CD14-positive monocyte (primary cell): ENCODE results near the gene IPO11. TPM values are rescaled to one million over a fixed set of nuclear protein-coding genes. Genes with fewer than 3 reads are reported as not detected.

ENCODE experiments used
- DNase-seq, 3 donors: peaks; one replicate each; pipeline ENCODE4 v3.0.0-alpha.2; 2011 to 2022
- H2AFZ ChIP-seq: 2 replicates; pipeline ENCODE4 v1.6.0; 2012; ENCODE audit warnings: mild to moderate bottlenecking, low read depth, low read length, inconsistent platforms; ENCODE audit not compliant: insufficient read depth, poor library complexity, severe bottlenecking
- H3K27ac ChIP-seq, 2 donors: 1 replicate in 1 of 2; 2 replicates in 1 of 2; pipeline ENCODE4 v1.5.1; 2012 to 2013; ENCODE audit warnings: low read length in 2 of 2, control low read depth in 1 of 2, inconsistent platforms in 1 of 2, low read depth in 1 of 2, mild to moderate bottlenecking in 1 of 2
- H3K27me3 ChIP-seq, 2 donors: one replicate each; pipeline versions ENCODE4 v1.6.0 to v1.6.1; 2011 to 2013; ENCODE audit warnings: low read length in 2 of 2; ENCODE audit not compliant: control insufficient read depth in 2 of 2, insufficient read depth in 2 of 2
- H3K36me3 ChIP-seq, 2 donors: replicated peaks in 1 of 2; 1 replicate in 1 of 2; 2 replicates in 1 of 2; pipeline versions ENCODE4 v1.5.1 to v1.6.1; 2012 to 2013; ENCODE audit warnings: low read length in 2 of 2, control low read depth in 1 of 2, inconsistent platforms in 1 of 2, mild to moderate bottlenecking in 1 of 2; ENCODE audit not compliant: insufficient read depth in 2 of 2, control insufficient read depth in 1 of 2
- H3K4me1 ChIP-seq, 2 donors: 1 replicate in 1 of 2; 2 replicates in 1 of 2; pipeline versions ENCODE4 v1.5.1 to v1.6.1; 2012 to 2013; ENCODE audit warnings: low read length in 2 of 2, control low read depth in 1 of 2, inconsistent platforms in 1 of 2, mild to moderate bottlenecking in 1 of 2, moderate library complexity in 1 of 2; ENCODE audit not compliant: insufficient read depth in 2 of 2, control insufficient read depth in 1 of 2
- H3K4me2 ChIP-seq: replicated peaks from 2 replicates; pipeline ENCODE3; 2012; ENCODE audit warnings: low read length, moderate library complexity, mild to moderate bottlenecking; ENCODE audit not compliant: poor library complexity, severe bottlenecking; ENCODE audit errors: extremely low read depth
- H3K4me3 ChIP-seq, 3 experiments: fragments of 200-600 bp in 1 of 3; sonication (generic) in 1 of 3; replicated peaks in 1 of 3; 1 replicate in 2 of 3; 2 replicates in 1 of 3; pipeline ENCODE4 v1.5.1; 2011 to 2013; ENCODE audit warnings: low read length in 3 of 3, mild to moderate bottlenecking in 3 of 3, control low read depth in 2 of 3, low read depth in 2 of 3, inconsistent platforms in 1 of 3, moderate library complexity in 1 of 3
- H3K79me2 ChIP-seq: 2 replicates; pipeline ENCODE4 v1.6.0; 2012; ENCODE audit warnings: mild to moderate bottlenecking, control low read depth, inconsistent platforms, low read length, moderate library complexity; ENCODE audit not compliant: insufficient read depth
- H3K9ac ChIP-seq: 2 replicates; pipeline ENCODE4 v1.6.0; 2017; ENCODE audit warnings: low read length, mild to moderate bottlenecking; ENCODE audit not compliant: insufficient read depth, poor library complexity, severe bottlenecking
- H3K9me3 ChIP-seq, 2 donors: replicated peaks in 1 of 2; 1 replicate in 1 of 2; 2 replicates in 1 of 2; pipeline versions ENCODE4 v1.5.1 to v1.6.1; 2012 to 2013; ENCODE audit warnings: low read length in 2 of 2, control low read depth in 1 of 2; ENCODE audit not compliant: control insufficient read depth in 1 of 2, insufficient read depth in 1 of 2
- H4K20me1 ChIP-seq: 2 replicates; pipeline ENCODE4 v1.6.0; 2012; ENCODE audit warnings: mild to moderate bottlenecking, low read length, control low read depth, moderate library complexity; ENCODE audit not compliant: insufficient read depth
- H3K27ac Mint-ChIP-seq, 7 donors: one replicate each; pipeline ENCODE4 v1.8.0; 2020; ENCODE audit warnings: mild to moderate bottlenecking in 7 of 7, mixed read lengths in 7 of 7, moderate library complexity in 6 of 7, inconsistent platforms in 2 of 7
- H3K27me3 Mint-ChIP-seq, 3 donors: one replicate each; pipeline ENCODE4 v1.8.0; 2021 to 2022; ENCODE audit warnings: low read depth in 3 of 3, mild to moderate bottlenecking in 3 of 3, mixed read lengths in 3 of 3, moderate library complexity in 3 of 3, inconsistent platforms in 1 of 3
- H3K36me3 Mint-ChIP-seq, 2 donors: one replicate each; pipeline ENCODE4 v1.8.0; 2020; ENCODE audit warnings: mixed read lengths in 2 of 2, inconsistent platforms in 1 of 2, mild to moderate bottlenecking in 1 of 2
- H3K4me1 Mint-ChIP-seq: one replicate; pipeline ENCODE4 v1.8.0; 2020; ENCODE audit warnings: mild to moderate bottlenecking, mixed read lengths
- H3K4me3 Mint-ChIP-seq, 2 donors: one replicate each; pipeline ENCODE4 v1.8.0; 2020; ENCODE audit warnings: mild to moderate bottlenecking in 2 of 2, mixed read lengths in 2 of 2, moderate library complexity in 1 of 2
- H3K9me3 Mint-ChIP-seq, 7 donors: one replicate each; pipeline ENCODE4 v1.8.0; 2020 to 2022; ENCODE audit warnings: mixed read lengths in 7 of 7, mild to moderate bottlenecking in 6 of 7, moderate library complexity in 6 of 7, inconsistent platforms in 2 of 7
- WGBS: methylation state at CpG from one replicate; pipeline ENCODE4 v1.1.5; 2013; ENCODE audit warnings: missing lambda C conversion rate; ENCODE audit not compliant: insufficient coverage; 5-methylcytosine and 5-hydroxymethylcytosine counted together
- intact Hi-C, 2 donors: fragments of 100-400 bp; cut with micrococcal nuclease; formaldehyde crosslinking; loops; one replicate each; pipeline versions ENCODE4 v1.15.0 to v1.15.1; 2023
- polyA plus RNA-seq, 3 donors: library from polyadenylated mRNA; depleted of rRNA in 1 of 3; unstranded in 2 of 3; stranded (reverse) in 1 of 3; fragments of 300-500 nt in 2 of 3; fragments of >200 nt in 1 of 3; fragmentation: Illumina TruSeq in 2 of 3; gene quantifications; 1 replicate in 2 of 3; 2 replicates in 1 of 3; pipeline ENCODE4 v1.2.3, GENCODE V29; 2012 to 2021
- TF ChIP-seq, protein P1 (sequence below): fragments of 200-600 bp; IDR thresholded peaks from one replicate; pipeline ENCODE4 v1.8.0; 2022; ENCODE audit warnings: antibody characterized with exemption, mild to moderate bottlenecking

IPO11 gene
- polyA plus RNA-seq, 3 donors = 4.4 to 5.5 (median 5.3) TPM

DNA sequence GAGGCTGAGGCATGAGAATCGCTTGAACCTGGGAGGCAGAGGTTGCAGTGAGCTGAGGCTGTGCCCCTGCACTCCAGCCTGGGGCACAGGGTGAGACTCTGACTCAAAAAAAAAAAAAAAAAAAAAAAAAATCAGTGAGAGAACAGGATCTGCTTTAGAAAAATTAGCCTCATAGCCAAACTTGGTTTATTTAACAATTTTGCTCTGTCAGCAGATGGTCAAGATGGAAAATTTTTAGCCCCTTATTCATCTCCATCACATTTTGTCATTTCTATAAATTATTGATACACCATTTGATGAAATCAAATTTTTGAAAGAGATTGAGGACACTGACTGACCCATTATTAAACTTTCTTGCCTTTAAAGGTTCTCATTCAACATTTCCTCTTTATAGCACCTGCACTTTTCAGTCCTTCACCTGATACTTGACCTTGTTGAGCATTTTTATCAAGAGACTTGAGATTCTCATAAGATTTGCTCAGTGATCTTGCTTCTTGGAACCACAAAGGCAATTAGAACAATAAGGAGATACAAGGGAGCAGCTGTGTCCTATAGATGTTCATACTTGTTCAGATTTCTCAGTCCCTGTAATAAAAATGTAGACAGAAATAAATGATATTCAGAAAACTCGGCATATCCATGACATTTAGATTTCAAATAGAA lies 204.2 kb downstream of the IPO11 start:
- Histone ChIP-seq H3K36me3 (peaks cover 0 to 8% of the 10 kb centered on the region in 2 donors), H3K79me2 (no peaks in the 10 kb centered on the region), H3K9ac (no peak overlapping the region), H3K9me3 (peaks cover 0 to 5% of the 10 kb centered on the region in 2 donors), H4K20me1 (no peaks in the 10 kb centered on the region), H3K27me3 (no peaks in the 10 kb centered on the region), H3K27ac (no peak overlapping the region), H3K4me2 (no peak overlapping the region), H3K4me3 (no peak overlapping the region), H3K4me1 (no peaks in the 10 kb centered on the region), H2AFZ (no peak overlapping the region)
- H3K4me1 Mint-ChIP-seq = no peaks in the 10 kb centered on the region
- H3K27me3 Mint-ChIP-seq = no peaks in the 10 kb centered on the region
- no peak overlapping the region for H3K4me3 Mint-ChIP-seq
- DNase-seq = no peak
- TF ChIP-seq, protein P1, sequence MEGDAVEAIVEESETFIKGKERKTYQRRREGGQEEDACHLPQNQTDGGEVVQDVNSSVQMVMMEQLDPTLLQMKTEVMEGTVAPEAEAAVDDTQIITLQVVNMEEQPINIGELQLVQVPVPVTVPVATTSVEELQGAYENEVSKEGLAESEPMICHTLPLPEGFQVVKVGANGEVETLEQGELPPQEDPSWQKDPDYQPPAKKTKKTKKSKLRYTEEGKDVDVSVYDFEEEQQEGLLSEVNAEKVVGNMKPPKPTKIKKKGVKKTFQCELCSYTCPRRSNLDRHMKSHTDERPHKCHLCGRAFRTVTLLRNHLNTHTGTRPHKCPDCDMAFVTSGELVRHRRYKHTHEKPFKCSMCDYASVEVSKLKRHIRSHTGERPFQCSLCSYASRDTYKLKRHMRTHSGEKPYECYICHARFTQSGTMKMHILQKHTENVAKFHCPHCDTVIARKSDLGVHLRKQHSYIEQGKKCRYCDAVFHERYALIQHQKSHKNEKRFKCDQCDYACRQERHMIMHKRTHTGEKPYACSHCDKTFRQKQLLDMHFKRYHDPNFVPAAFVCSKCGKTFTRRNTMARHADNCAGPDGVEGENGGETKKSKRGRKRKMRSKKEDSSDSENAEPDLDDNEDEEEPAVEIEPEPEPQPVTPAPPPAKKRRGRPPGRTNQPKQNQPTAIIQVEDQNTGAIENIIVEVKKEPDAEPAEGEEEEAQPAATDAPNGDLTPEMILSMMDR = no peak
- H3K9me3 Mint-ChIP-seq = peaks cover 0 to 5% (median 0%) of the 10 kb centered on the region in 7 donors
- WGBS = no CpG with 5 or more reads among the region's 2 CpGs
- H3K27ac Mint-ChIP-seq = no peak overlapping the region
- intact Hi-C loops = no loop called here
- peaks cover 21% of the 10 kb centered on the region in 2 donors for H3K36me3 Mint-ChIP-seq

DNA sequence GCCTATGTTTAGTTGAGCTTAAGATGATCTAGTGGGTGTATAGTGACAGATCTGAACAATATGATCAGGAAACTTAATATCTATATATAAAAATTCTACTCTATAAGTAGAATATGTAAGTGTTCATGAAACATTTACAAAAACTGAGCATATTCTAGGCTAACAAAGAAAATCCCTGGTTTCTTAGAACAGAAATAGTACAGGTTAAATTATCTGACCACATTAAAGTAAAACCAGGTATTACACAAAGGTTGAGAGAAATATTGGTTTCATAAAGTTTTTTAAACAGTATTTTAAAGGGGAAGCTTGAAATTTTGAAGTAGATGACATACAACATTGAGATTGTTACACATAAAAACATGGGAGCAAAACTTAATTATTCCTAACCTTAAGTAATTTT lies 205.4 kb downstream of the IPO11 start:
- TF ChIP-seq, protein P1 = no peak
- H3K79me2 ChIP-seq = no peaks in the 10 kb centered on the region
- Mint-ChIP-seq H3K27me3 (no peaks in the 10 kb centered on the region), H3K27ac (no peak overlapping the region), H3K4me1 (no peaks in the 10 kb centered on the region), H3K36me3 (peaks cover 16 to 19% of the 10 kb centered on the region in 2 donors), H3K9me3 (peaks cover 0 to 5% (median 0%) of the 10 kb centered on the region in 7 donors), H3K4me3 (no peak overlapping the region)
- no peak overlapping the region for H3K9ac ChIP-seq
- H3K4me3 ChIP-seq = no peak overlapping the region
- no peak for DNase-seq
- no peak overlapping the region for H3K27ac ChIP-seq
- H3K36me3 ChIP-seq = peaks cover 0 to 8% of the 10 kb centered on the region in 2 donors
- no peaks in the 10 kb centered on the region for H3K4me1 ChIP-seq
- peaks cover 0 to 5% of the 10 kb centered on the region in 2 donors for H3K9me3 ChIP-seq
- no peaks in the 10 kb centered on the region for H3K27me3 ChIP-seq
- H4K20me1 ChIP-seq = no peaks in the 10 kb centered on the region
- H2AFZ ChIP-seq = no peak overlapping the region
- intact Hi-C loops = no loop called here
- H3K4me2 ChIP-seq = no peak overlapping the region
